IMR-90 (cell line): ENCODE measurements around the gene FRMD3. TPM values are rescaled to one million over a fixed set of nuclear protein-coding genes. Genes with fewer than 3 reads are reported as not detected.

Source experiments
- CTCF ChIP-seq: conservative IDR thresholded peaks from 2 replicates; pipeline ENCODE4 v1.5.1; 2012; ENCODE audit warnings: mild to moderate bottlenecking, low read depth, low read length, improper control_type of control experiment
- polyA plus RNA-seq, 3 experiments: library from polyadenylated mRNA; depleted of rRNA; stranded (reverse); fragments of >200 nt; gene quantifications; 2 replicates each; pipeline ENCODE4 v1.2.3, GENCODE V29; 2012; ENCODE audit warnings: low replicate concordance in 1 of 3
- total RNA-seq: library from RNA; depleted of rRNA; stranded (reverse); fragments of >200 nt; gene quantifications from 2 replicates; pipeline ENCODE4 v1.2.3, GENCODE V29; 2012

The FRMD3 gene
- total and polyA plus RNA-seq, 2 of the 4 experiments (the other 2 are of a cell fraction): 0.02 to 0.18 TPM

GRCh38 chr9:83330207-83331196 lies 207.7 kb downstream of the FRMD3 start (continued):
- no peak for TF ChIP-seq CTCF
